Astrocyte (in vitro differentiated cells and primary cell): ENCODE measurements around the gene BARHL2. TPM values are rescaled to one million over a fixed set of nuclear protein-coding genes. Genes with fewer than 3 reads are reported as not detected.

Source experiments
- DNase-seq: peaks from one replicate; pipeline ENCODE4 v3.0.0-alpha.2; 2010; ENCODE audit warnings: low read depth
- FAIRE-seq: peaks from 2 replicates; lab custom pipeline; 2011; peaks lifted over from hg19 to GRCh38; lab: Jason Lieb, UNC
- H2AFZ ChIP-seq: 2 replicates; pipeline ENCODE4 v1.6.0; 2012; ENCODE audit warnings: low read depth, low read length, inconsistent platforms
- H3K27ac ChIP-seq: 2 replicates; pipeline ENCODE4 v1.5.1; 2011; ENCODE audit warnings: low read depth, low read length, inconsistent platforms
- H3K27me3 ChIP-seq: 2 replicates; pipeline ENCODE4 v1.6.0; 2011; ENCODE audit warnings: low read length, inconsistent platforms; ENCODE audit not compliant: insufficient read depth
- H3K36me3 ChIP-seq: 2 replicates; pipeline ENCODE4 v1.5.1; 2011; ENCODE audit warnings: low read length, inconsistent platforms; ENCODE audit not compliant: insufficient read depth
- H3K4me1 ChIP-seq: 2 replicates; pipeline ENCODE4 v1.5.1; 2011; ENCODE audit warnings: low read length, inconsistent platforms; ENCODE audit not compliant: insufficient read depth
- H3K4me2 ChIP-seq: 2 replicates; pipeline ENCODE4 v1.6.0; 2012; ENCODE audit warnings: low read length, inconsistent platforms
- H3K4me3 ChIP-seq: 2 replicates; pipeline ENCODE4 v1.5.1; 2011; ENCODE audit warnings: low read depth, mild to moderate bottlenecking, low read length, inconsistent platforms; ENCODE audit not compliant: insufficient read depth
- H3K79me2 ChIP-seq: 2 replicates; pipeline ENCODE4 v1.6.0; 2012; ENCODE audit warnings: mild to moderate bottlenecking, low read length, inconsistent platforms; ENCODE audit not compliant: insufficient read depth
- H3K9ac ChIP-seq: 2 replicates; pipeline ENCODE4 v1.6.0; 2012; ENCODE audit warnings: mild to moderate bottlenecking, low read length, inconsistent platforms
- H3K9me3 ChIP-seq: 2 replicates; pipeline ENCODE4 v1.5.1; 2012; ENCODE audit warnings: low read depth, mild to moderate bottlenecking, low read length, inconsistent platforms; ENCODE audit not compliant: insufficient read depth
- H4K20me1 ChIP-seq: 2 replicates; pipeline ENCODE4 v1.6.0; 2012; ENCODE audit warnings: low read length, inconsistent platforms; ENCODE audit not compliant: insufficient read depth
- H3K27ac Mint-ChIP-seq: one replicate; pipeline ENCODE4 v1.8.0; 2021; ENCODE audit warnings: mild to moderate bottlenecking, mixed read lengths; ENCODE audit not compliant: unreplicated experiment
- H3K27me3 Mint-ChIP-seq: one replicate; pipeline ENCODE4 v1.8.0; 2021; ENCODE audit warnings: low read depth, mixed read lengths; ENCODE audit not compliant: unreplicated experiment
- H3K36me3 Mint-ChIP-seq: one replicate; pipeline ENCODE4 v1.8.0; 2021; ENCODE audit warnings: low read depth, mixed read lengths; ENCODE audit not compliant: unreplicated experiment
- H3K4me1 Mint-ChIP-seq: one replicate; pipeline ENCODE4 v1.8.0; 2021; ENCODE audit warnings: low read depth, mixed read lengths; ENCODE audit not compliant: unreplicated experiment
- H3K4me3 Mint-ChIP-seq: one replicate; pipeline ENCODE4 v1.8.0; 2021; ENCODE audit warnings: mild to moderate bottlenecking, moderate library complexity, mixed read lengths; ENCODE audit not compliant: unreplicated experiment
- H3K9me3 Mint-ChIP-seq: one replicate; pipeline ENCODE4 v1.8.0; 2021; ENCODE audit warnings: mild to moderate bottlenecking, mixed read lengths; ENCODE audit not compliant: unreplicated experiment
- EZH2 ChIP-seq: IDR thresholded peaks from 2 replicates; pipeline ENCODE4 v1.6.1; 2012; ENCODE audit warnings: mild to moderate bottlenecking, low read length, inconsistent platforms; ENCODE audit not compliant: insufficient read depth
- total RNA-seq: library from RNA; stranded (reverse); gene quantifications from 2 replicates; pipeline ENCODE4 v1.2.1, GENCODE V29; 2021
- TF ChIP-seq, protein P1 (sequence below): IDR thresholded peaks from 2 replicates; pipeline ENCODE4 v1.5.1; 2011; ENCODE audit warnings: low read depth, mild to moderate bottlenecking, inconsistent platforms, low read length, moderate library complexity; ENCODE audit not compliant: insufficient read depth

BARHL2 gene
- total RNA-seq, 1 donor from 2014 or later = not detected

DNA sequence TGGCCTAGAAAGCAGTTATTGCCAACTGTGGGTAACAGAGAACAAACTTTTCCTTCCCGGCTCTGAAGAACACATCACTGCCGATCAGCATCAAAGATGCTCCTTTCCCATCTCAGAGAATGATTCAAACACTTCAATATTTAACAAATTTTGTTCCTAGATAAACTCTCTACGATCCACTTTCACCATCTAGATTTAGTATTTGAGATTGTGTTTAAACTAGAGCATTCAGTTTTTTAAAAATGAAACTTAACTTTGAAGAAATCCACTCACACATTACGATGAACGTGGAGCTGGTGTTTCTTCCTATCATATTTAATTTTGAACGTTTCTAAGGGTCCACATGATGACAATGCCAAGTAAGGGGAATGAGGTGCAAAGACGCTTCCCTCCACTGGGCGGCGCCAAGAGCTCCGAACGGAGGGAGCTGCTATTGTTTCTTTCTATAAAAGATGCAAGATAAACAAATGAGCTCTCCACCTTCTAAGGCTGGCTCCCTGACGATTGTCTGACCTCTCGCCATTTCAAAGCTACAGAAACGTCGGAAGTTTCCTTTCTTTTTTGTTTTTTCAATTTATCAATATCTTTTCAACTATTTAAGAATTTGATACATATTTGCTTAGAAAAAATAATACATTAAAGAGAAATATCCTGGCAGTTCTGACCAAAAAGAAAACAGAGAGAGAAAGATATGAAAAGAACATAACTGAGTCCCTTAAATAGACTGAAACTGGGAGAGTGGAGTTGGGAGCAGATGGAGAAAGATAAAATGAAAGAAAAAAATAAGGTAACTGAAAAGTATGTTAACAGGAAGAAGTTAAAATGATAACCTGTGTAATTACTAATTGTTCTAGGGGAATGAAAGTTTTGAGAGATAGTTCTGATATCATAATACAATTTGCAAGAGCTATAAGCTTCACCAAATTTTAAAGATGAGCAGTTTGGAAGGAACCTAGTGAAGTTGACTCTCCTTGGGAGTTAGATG, 4.4 kb upstream of the BARHL2 start:
- H3K4me1 Mint-ChIP-seq = peaks cover 6% of the 10 kb centered on the region

DNA sequence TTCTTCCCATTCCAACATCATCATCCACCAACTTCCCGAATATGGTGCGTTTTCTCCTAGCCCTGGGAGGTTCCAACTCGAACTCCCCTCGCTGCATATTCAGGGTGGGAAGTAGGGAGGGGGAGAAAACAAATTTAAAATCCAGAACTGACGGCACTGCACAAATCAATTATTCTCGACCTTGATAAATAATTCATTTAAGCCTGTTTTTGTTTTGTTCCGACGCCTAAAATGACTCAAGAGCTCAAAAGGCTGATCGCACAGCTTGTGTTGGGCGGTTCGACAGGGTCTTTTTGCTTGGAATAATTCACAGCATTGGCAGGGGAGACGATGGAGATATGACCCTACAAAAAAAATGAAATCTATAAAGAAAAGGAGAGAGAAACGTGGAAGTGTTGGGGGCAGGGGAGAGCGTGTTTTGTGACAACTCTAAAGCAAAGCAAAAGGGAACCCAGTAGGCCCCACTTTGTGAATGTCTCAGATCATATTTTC, 3.1 kb upstream of the BARHL2 start:
- Histone ChIP-seq H3K4me1 (no peaks in the 10 kb centered on the region), H3K27me3 (peaks cover 91% of the 10 kb centered on the region), H3K4me2 (no peak overlapping the region), H3K27ac (no peak overlapping the region), H3K36me3 (no peaks in the 10 kb centered on the region), H4K20me1 (no peaks in the 10 kb centered on the region), H2AFZ (no peak overlapping the region), H3K79me2 (no peaks in the 10 kb centered on the region), H3K4me3 (no peak overlapping the region), H3K9me3 (no peaks in the 10 kb centered on the region), H3K9ac (no peak overlapping the region)
- peaks cover 3% of the 10 kb centered on the region for H3K36me3 Mint-ChIP-seq
- H3K9me3 Mint-ChIP-seq = peaks cover 10% of the 10 kb centered on the region
- TF ChIP-seq, protein P1, sequence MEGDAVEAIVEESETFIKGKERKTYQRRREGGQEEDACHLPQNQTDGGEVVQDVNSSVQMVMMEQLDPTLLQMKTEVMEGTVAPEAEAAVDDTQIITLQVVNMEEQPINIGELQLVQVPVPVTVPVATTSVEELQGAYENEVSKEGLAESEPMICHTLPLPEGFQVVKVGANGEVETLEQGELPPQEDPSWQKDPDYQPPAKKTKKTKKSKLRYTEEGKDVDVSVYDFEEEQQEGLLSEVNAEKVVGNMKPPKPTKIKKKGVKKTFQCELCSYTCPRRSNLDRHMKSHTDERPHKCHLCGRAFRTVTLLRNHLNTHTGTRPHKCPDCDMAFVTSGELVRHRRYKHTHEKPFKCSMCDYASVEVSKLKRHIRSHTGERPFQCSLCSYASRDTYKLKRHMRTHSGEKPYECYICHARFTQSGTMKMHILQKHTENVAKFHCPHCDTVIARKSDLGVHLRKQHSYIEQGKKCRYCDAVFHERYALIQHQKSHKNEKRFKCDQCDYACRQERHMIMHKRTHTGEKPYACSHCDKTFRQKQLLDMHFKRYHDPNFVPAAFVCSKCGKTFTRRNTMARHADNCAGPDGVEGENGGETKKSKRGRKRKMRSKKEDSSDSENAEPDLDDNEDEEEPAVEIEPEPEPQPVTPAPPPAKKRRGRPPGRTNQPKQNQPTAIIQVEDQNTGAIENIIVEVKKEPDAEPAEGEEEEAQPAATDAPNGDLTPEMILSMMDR = no peak
- TF ChIP-seq EZH2 = no peak
- no peak for DNase-seq
- H3K27me3 Mint-ChIP-seq = peaks cover 79% of the 10 kb centered on the region
- peak overlapping the region; percentile 58 for H3K27ac Mint-ChIP-seq
- H3K4me1 Mint-ChIP-seq = peaks cover 5% of the 10 kb centered on the region
- FAIRE-seq = no peak
- H3K4me3 Mint-ChIP-seq = no peak overlapping the region

More for the DNA sequence above, 4.4 kb upstream of the BARHL2 start:
- Histone ChIP-seq H3K36me3 (no peaks in the 10 kb centered on the region), H3K27ac (no peak overlapping the region), H3K27me3 (peaks cover 91% of the 10 kb centered on the region), H3K4me1 (no peaks in the 10 kb centered on the region), H3K79me2 (no peaks in the 10 kb centered on the region), H3K4me3 (no peak overlapping the region), H3K9me3 (no peaks in the 10 kb centered on the region), H4K20me1 (no peaks in the 10 kb centered on the region), H2AFZ (no peak overlapping the region), H3K9ac (no peak overlapping the region), H3K4me2 (no peak overlapping the region)
- FAIRE-seq = no peak
- TF ChIP-seq EZH2 = no peak
- TF ChIP-seq, protein P1 = peak; percentile 88
- Mint-ChIP-seq H3K4me3 (no peak overlapping the region), H3K9me3 (peaks cover 15% of the 10 kb centered on the region), H3K27me3 (peaks cover 79% of the 10 kb centered on the region), H3K36me3 (peaks cover 3% of the 10 kb centered on the region), H3K27ac (no peak overlapping the region)
- peak; percentile 8 for DNase-seq
